GM23338 (cell line): ENCODE results near the gene C1orf198. TPM values are rescaled to one million over a fixed set of nuclear protein-coding genes. Genes with fewer than 3 reads are reported as not detected.

Experiments
- ATAC-seq: fragments of 200-7000 bp; cut with Tn5 transposase; 3 replicates; pipeline ENCODE4 v1.9.1; 2020
- DNase-seq: peaks from one replicate; pipeline ENCODE4 v3.0.0-alpha.2; 2015; ENCODE audit warnings: low spot score
- H2AFZ ChIP-seq: fragments of 200-600 bp; sonication (generic); 2 replicates; pipeline ENCODE4 v1.8.0; 2016; ENCODE audit warnings: antibody characterized with exemption, mild to moderate bottlenecking, moderate library complexity
- H3F3A ChIP-seq: fragments of 200-600 bp; sonication (generic); replicated peaks from 2 replicates; pipeline ENCODE4 v1.8.0; 2017; ENCODE audit warnings: antibody characterized with exemption, mixed run types, low read depth
- H3K27ac ChIP-seq: fragments of 200-600 bp; sonication (generic); 2 replicates; pipeline ENCODE4 v1.6.1; 2016; ENCODE audit warnings: low read depth
- H3K27me3 ChIP-seq: fragments of 200-600 bp; sonication (generic); 2 replicates; pipeline ENCODE4 v1.8.0; 2016; ENCODE audit warnings: mild to moderate bottlenecking, mixed run types, moderate library complexity; ENCODE audit not compliant: insufficient read depth
- H3K36me3 ChIP-seq: fragments of 200-600 bp; sonication (generic); 2 replicates; pipeline ENCODE4 v1.8.0; 2016; ENCODE audit warnings: mild to moderate bottlenecking; ENCODE audit not compliant: insufficient read depth
- H3K4me1 ChIP-seq: fragments of 200-600 bp; sonication (generic); 2 replicates; pipeline ENCODE4 v1.8.0; 2016; ENCODE audit warnings: mild to moderate bottlenecking, moderate library complexity; ENCODE audit not compliant: insufficient read depth
- H3K4me2 ChIP-seq: fragments of 200-600 bp; sonication (generic); 2 replicates; pipeline ENCODE4 v1.7.1; 2017; ENCODE audit warnings: mixed run types
- H3K4me3 ChIP-seq: fragments of 200-600 bp; sonication (generic); 2 replicates; pipeline ENCODE4 v1.6.1; 2016; ENCODE audit warnings: mixed run types
- H3K79me2 ChIP-seq: fragments of 200-600 bp; sonication (generic); replicated peaks from 2 replicates; pipeline ENCODE4 v1.8.0; 2017; ENCODE audit warnings: mild to moderate bottlenecking; ENCODE audit not compliant: insufficient read depth
- H3K9me2 ChIP-seq: fragments of 200-600 bp; sonication (generic); 2 replicates; pipeline ENCODE4 v1.8.0; 2017; ENCODE audit not compliant: insufficient read depth
- H4K20me1 ChIP-seq: fragments of 200-600 bp; sonication (generic); replicated peaks from 2 replicates; pipeline ENCODE4 v1.8.0; 2017; ENCODE audit warnings: mild to moderate bottlenecking; ENCODE audit not compliant: insufficient read depth
- H3K27ac Mint-ChIP-seq: 2 replicates; pipeline ENCODE4 v1.8.0; 2020; ENCODE audit warnings: inconsistent platforms, mild to moderate bottlenecking, moderate library complexity, mixed read lengths
- H3K27me3 Mint-ChIP-seq: 3 replicates; pipeline ENCODE4 v1.8.0; 2022; ENCODE audit warnings: low read depth, mild to moderate bottlenecking, moderate library complexity, mixed read lengths, inconsistent platforms; ENCODE audit not compliant: insufficient read depth, poor library complexity
- H3K36me3 Mint-ChIP-seq: 3 replicates; pipeline ENCODE4 v1.8.0; 2021; ENCODE audit warnings: low read depth, mild to moderate bottlenecking, inconsistent platforms, moderate library complexity, mixed read lengths
- H3K4me1 Mint-ChIP-seq: 3 replicates; pipeline ENCODE4 v1.8.0; 2020; ENCODE audit warnings: mild to moderate bottlenecking, inconsistent platforms, mixed read lengths
- H3K4me3 Mint-ChIP-seq: 3 replicates; pipeline ENCODE4 v1.8.0; 2021; ENCODE audit warnings: moderate library complexity, mild to moderate bottlenecking, inconsistent platforms, mixed read lengths
- H3K9me3 Mint-ChIP-seq: 3 replicates; pipeline ENCODE4 v1.8.0; 2020; ENCODE audit warnings: moderate library complexity, mild to moderate bottlenecking, inconsistent platforms, mixed read lengths
- CREB1 ChIP-seq: fragments of 250-450 bp; sonication (Bioruptor Pico); IDR thresholded peaks from 2 replicates; pipeline ENCODE4 v1.5.0; 2020; ENCODE audit warnings: low read depth, mild to moderate bottlenecking, moderate library complexity
- CTCF ChIP-seq, 2 experiments: fragments of 200-600 bp in 1 of 2; sonication (generic) in 1 of 2; conservative IDR thresholded peaks; 2 replicates each; pipeline versions ENCODE4 v1.5.1 to v1.6.1; 2016 to 2017; ENCODE audit warnings: antibody characterized with exemption in 2 of 2, low read depth in 2 of 2, mild to moderate bottlenecking in 2 of 2, moderate library complexity in 1 of 2
- EZH2 ChIP-seq: fragments of 200-600 bp; sonication (generic); IDR thresholded peaks from one replicate; pipeline ENCODE4 v1.8.0; 2017; ENCODE audit warnings: antibody characterized with exemption, mild to moderate bottlenecking, low read depth; ENCODE audit not compliant: unreplicated experiment
- EZH2phosphoT487 ChIP-seq: fragments of 200-600 bp; sonication (generic); IDR thresholded peaks from one replicate; pipeline ENCODE4 v1.8.1; 2018; ENCODE audit warnings: antibody characterized with exemption; ENCODE audit not compliant: unreplicated experiment
- JUNB ChIP-seq: IDR thresholded peaks from one replicate; pipeline ENCODE4 v1.6.1; 2016; ENCODE audit warnings: antibody characterized with exemption; ENCODE audit not compliant: unreplicated experiment
- NANOG ChIP-seq: IDR thresholded peaks from 2 replicates; pipeline ENCODE4 v1.6.1; 2016; ENCODE audit warnings: antibody characterized with exemption, borderline replicate concordance
- POLR2AphosphoS5 ChIP-seq: IDR thresholded peaks from 2 replicates; pipeline ENCODE4 v1.6.1; 2016; ENCODE audit warnings: antibody characterized with exemption, low read depth
- STAT1 ChIP-seq: IDR thresholded peaks from one replicate; pipeline ENCODE4 v1.6.1; 2016; ENCODE audit warnings: antibody characterized with exemption; ENCODE audit not compliant: unreplicated experiment
- ZNF114 ChIP-seq: fragments of 250-450 bp; sonication (Bioruptor Pico); IDR thresholded peaks from 2 replicates; pipeline ENCODE4 v1.5.0; 2020; ENCODE audit warnings: mild to moderate bottlenecking, moderate library complexity
- ZNF331 ChIP-seq: fragments of 250-450 bp; sonication (Bioruptor Pico); IDR thresholded peaks from 2 replicates; pipeline ENCODE4 v1.5.0; 2020; ENCODE audit warnings: low read depth, mild to moderate bottlenecking, moderate library complexity
- polyA plus RNA-seq: library from polyadenylated mRNA; unstranded; fragments of >200 nt; fragmentation: Nextera tagmentation; extraction: Ambion mirVana; gene quantifications from 2 replicates; pipeline ENCODE4 v1.2.1, GENCODE V29; 2016
- total RNA-seq: library from RNA; depleted of rRNA; stranded (reverse); fragments of >200 nt; shearing (Covaris generic); gene quantifications from 2 replicates; pipeline ENCODE4 v1.2.3, GENCODE V29; 2014
- TF ChIP-seq, protein P1 (sequence below): fragments of 250-450 bp; sonication (Bioruptor Pico); IDR thresholded peaks from 2 replicates; pipeline ENCODE4 v1.5.0; 2020; ENCODE audit warnings: mild to moderate bottlenecking, moderate library complexity
- TF ChIP-seq, protein P2 (sequence below): IDR thresholded peaks from 2 replicates; pipeline ENCODE4 v1.6.1; 2016; ENCODE audit warnings: antibody characterized with exemption
- TF ChIP-seq, protein P3 (sequence below): IDR thresholded peaks from one replicate; pipeline ENCODE4 v1.6.1; 2018; ENCODE audit warnings: antibody characterized with exemption; ENCODE audit not compliant: unreplicated experiment

The C1orf198 gene
- total and polyA plus RNA-seq, 2 experiments from 2014 or later, result 14.9 to 46.6 TPM

DNA sequence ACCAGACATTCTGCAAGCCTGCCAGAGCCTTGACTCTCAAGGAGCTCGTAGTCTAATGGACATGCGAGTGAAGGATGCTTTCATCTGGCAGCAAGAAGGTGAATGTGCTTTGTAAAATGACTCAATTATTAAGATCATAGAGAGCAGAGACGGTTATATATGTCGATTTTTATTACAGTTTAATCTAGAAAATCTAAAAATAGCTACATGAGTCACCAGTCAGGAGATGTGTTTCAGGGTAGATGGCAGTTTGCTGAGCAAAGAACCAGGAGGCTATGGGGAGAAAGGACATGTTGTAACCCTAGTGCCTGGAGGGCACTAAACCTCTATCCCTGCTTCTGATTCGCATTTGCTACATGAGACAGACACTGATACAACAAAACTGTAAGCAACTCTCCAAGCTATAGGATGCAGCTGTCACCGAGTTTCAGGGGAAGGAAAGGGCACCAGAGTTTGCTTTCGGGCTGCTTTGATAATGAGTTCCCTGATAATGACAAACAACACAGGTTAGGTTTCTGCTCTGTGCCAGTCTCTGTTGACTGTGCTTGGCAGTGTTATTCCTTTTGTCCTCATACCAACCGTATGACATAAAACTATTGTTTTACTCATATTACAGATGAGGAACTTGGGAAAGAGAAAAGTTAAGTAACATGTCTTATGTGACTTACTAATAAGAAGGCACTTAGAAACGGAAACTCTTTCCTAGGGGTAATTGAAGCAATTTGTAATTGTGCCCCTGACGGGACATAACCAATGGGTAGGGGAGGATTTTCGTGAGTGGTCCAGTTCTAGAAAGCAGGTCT lies 43.2 kb downstream of the C1orf198 start:
- H3K9me3 Mint-ChIP-seq, result no peaks in the 10 kb centered on the region
- no peak overlapping the region for H3K4me3 Mint-ChIP-seq
- no peaks in the 10 kb centered on the region for H3K36me3 Mint-ChIP-seq
- DNase-seq, result no peak
- TF ChIP-seq, protein P1, sequence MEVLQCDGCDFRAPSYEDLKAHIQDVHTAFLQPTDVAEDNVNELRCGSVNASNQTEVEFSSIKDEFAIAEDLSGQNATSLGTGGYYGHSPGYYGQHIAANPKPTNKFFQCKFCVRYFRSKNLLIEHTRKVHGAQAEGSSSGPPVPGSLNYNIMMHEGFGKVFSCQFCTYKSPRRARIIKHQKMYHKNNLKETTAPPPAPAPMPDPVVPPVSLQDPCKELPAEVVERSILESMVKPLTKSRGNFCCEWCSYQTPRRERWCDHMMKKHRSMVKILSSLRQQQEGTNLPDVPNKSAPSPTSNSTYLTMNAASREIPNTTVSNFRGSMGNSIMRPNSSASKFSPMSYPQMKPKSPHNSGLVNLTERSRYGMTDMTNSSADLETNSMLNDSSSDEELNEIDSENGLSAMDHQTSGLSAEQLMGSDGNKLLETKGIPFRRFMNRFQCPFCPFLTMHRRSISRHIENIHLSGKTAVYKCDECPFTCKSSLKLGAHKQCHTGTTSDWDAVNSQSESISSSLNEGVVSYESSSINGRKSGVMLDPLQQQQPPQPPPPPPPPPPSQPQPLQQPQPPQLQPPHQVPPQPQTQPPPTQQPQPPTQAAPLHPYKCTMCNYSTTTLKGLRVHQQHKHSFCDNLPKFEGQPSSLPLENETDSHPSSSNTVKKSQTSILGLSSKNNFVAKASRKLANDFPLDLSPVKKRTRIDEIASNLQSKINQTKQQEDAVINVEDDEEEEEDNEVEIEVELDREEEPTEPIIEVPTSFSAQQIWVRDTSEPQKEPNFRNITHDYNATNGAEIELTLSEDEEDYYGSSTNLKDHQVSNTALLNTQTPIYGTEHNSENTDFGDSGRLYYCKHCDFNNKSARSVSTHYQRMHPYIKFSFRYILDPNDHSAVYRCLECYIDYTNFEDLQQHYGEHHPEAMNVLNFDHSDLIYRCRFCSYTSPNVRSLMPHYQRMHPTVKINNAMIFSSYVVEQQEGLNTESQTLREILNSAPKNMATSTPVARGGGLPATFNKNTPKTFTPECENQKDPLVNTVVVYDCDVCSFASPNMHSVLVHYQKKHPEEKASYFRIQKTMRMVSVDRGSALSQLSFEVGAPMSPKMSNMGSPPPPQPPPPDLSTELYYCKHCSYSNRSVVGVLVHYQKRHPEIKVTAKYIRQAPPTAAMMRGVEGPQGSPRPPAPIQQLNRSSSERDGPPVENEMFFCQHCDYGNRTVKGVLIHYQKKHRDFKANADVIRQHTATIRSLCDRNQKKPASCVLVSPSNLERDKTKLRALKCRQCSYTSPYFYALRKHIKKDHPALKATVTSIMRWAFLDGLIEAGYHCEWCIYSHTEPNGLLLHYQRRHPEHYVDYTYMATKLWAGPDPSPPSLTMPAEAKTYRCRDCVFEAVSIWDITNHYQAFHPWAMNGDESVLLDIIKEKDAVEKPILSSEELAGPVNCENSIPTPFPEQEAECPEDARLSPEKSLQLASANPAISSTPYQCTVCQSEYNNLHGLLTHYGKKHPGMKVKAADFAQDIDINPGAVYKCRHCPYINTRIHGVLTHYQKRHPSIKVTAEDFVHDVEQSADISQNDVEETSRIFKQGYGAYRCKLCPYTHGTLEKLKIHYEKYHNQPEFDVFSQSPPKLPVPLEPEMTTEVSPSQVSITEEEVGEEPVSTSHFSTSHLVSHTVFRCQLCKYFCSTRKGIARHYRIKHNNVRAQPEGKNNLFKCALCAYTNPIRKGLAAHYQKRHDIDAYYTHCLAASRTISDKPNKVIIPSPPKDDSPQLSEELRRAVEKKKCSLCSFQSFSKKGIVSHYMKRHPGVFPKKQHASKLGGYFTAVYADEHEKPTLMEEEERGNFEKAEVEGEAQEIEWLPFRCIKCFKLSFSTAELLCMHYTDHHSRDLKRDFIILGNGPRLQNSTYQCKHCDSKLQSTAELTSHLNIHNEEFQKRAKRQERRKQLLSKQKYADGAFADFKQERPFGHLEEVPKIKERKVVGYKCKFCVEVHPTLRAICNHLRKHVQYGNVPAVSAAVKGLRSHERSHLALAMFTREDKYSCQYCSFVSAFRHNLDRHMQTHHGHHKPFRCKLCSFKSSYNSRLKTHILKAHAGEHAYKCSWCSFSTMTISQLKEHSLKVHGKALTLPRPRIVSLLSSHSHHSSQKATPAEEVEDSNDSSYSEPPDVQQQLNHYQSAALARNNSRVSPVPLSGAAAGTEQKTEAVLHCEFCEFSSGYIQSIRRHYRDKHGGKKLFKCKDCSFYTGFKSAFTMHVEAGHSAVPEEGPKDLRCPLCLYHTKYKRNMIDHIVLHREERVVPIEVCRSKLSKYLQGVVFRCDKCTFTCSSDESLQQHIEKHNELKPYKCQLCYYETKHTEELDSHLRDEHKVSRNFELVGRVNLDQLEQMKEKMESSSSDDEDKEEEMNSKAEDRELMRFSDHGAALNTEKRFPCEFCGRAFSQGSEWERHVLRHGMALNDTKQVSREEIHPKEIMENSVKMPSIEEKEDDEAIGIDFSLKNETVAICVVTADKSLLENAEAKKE (CRISPR knock-in tag), result no peak
- no peak for TF ChIP-seq JUNB
- no peak for TF ChIP-seq CREB1
- no peak for TF ChIP-seq CTCF (conservative IDR thresholded peaks at IDR 0.05; ENCODE audit: low read depth in 2 of 2)
- TF ChIP-seq POLR2AphosphoS5, result no peak
- no peak for TF ChIP-seq STAT1
- TF ChIP-seq, protein P2, sequence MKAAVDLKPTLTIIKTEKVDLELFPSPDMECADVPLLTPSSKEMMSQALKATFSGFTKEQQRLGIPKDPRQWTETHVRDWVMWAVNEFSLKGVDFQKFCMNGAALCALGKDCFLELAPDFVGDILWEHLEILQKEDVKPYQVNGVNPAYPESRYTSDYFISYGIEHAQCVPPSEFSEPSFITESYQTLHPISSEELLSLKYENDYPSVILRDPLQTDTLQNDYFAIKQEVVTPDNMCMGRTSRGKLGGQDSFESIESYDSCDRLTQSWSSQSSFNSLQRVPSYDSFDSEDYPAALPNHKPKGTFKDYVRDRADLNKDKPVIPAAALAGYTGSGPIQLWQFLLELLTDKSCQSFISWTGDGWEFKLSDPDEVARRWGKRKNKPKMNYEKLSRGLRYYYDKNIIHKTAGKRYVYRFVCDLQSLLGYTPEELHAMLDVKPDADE, result no peak
- TF ChIP-seq, protein P3, sequence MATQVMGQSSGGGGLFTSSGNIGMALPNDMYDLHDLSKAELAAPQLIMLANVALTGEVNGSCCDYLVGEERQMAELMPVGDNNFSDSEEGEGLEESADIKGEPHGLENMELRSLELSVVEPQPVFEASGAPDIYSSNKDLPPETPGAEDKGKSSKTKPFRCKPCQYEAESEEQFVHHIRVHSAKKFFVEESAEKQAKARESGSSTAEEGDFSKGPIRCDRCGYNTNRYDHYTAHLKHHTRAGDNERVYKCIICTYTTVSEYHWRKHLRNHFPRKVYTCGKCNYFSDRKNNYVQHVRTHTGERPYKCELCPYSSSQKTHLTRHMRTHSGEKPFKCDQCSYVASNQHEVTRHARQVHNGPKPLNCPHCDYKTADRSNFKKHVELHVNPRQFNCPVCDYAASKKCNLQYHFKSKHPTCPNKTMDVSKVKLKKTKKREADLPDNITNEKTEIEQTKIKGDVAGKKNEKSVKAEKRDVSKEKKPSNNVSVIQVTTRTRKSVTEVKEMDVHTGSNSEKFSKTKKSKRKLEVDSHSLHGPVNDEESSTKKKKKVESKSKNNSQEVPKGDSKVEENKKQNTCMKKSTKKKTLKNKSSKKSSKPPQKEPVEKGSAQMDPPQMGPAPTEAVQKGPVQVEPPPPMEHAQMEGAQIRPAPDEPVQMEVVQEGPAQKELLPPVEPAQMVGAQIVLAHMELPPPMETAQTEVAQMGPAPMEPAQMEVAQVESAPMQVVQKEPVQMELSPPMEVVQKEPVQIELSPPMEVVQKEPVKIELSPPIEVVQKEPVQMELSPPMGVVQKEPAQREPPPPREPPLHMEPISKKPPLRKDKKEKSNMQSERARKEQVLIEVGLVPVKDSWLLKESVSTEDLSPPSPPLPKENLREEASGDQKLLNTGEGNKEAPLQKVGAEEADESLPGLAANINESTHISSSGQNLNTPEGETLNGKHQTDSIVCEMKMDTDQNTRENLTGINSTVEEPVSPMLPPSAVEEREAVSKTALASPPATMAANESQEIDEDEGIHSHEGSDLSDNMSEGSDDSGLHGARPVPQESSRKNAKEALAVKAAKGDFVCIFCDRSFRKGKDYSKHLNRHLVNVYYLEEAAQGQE, result no peak
- TF ChIP-seq EZH2, result no peak
- no peak for TF ChIP-seq EZH2phosphoT487
- TF ChIP-seq NANOG, result no peak
- TF ChIP-seq ZNF114 (CRISPR knock-in tag), result no peak
- no peak for TF ChIP-seq ZNF331 (CRISPR knock-in tag)
- H3K27ac ChIP-seq, result no peak overlapping the region
- H3F3A ChIP-seq, result no peaks in the 10 kb centered on the region
- H3K4me2 ChIP-seq, result no peak overlapping the region
- H3K27me3 Mint-ChIP-seq, result peaks cover 2% of the 10 kb centered on the region
- no peaks in the 10 kb centered on the region; the same call in 1 of the 2 replicates for H4K20me1 ChIP-seq
- H3K27me3 ChIP-seq, result no peaks in the 10 kb centered on the region
- no peaks in the 10 kb centered on the region for H3K9me2 ChIP-seq
- H3K36me3 ChIP-seq, result no peaks in the 10 kb centered on the region
- no peaks in the 10 kb centered on the region for H3K4me1 Mint-ChIP-seq
- no peaks in the 10 kb centered on the region for H3K4me1 ChIP-seq
- no peak overlapping the region for H3K4me3 ChIP-seq
- ATAC-seq, result no peak
- H2AFZ ChIP-seq, result no peak overlapping the region
- no peaks in the 10 kb centered on the region for H3K79me2 ChIP-seq
- H3K27ac Mint-ChIP-seq, result no peak overlapping the region
